Kidney (tissue), 14 donors: ENCODE measurements around the gene AMPD3. TPM values are rescaled to one million over a fixed set of nuclear protein-coding genes. Genes with fewer than 3 reads are reported as not detected.

Experiments
- DNase-seq, 5 donors: peaks; one replicate each; pipeline ENCODE4 v3.0.0-alpha.2; 2013 to 2020
- FAIRE-seq: peaks from 2 replicates; lab custom pipeline; 2012; peaks lifted over from hg19 to GRCh38; lab: Jason Lieb, UNC
- H3K27ac ChIP-seq, 2 donors: one replicate each; pipeline ENCODE4 v1.7.0; 2013; ENCODE audit warnings: low read depth in 2 of 2, low read length in 2 of 2, inconsistent platforms in 1 of 2
- H3K27me3 ChIP-seq: one replicate; pipeline ENCODE4 v1.7.1; 2013; ENCODE audit warnings: low read length, inconsistent platforms; ENCODE audit not compliant: control insufficient read depth, insufficient read depth
- H3K36me3 ChIP-seq, 3 donors: one replicate each; pipeline versions ENCODE4 v1.7.0 to v1.7.1; 2013; ENCODE audit warnings: low read length in 3 of 3, control low read depth in 1 of 3, inconsistent platforms in 1 of 3; ENCODE audit not compliant: insufficient read depth in 3 of 3, control insufficient read depth in 2 of 3
- H3K4me1 ChIP-seq, 3 donors: one replicate each; pipeline versions ENCODE4 v1.7.0 to v1.7.1; 2013; ENCODE audit warnings: low read length in 3 of 3, inconsistent platforms in 1 of 3, low read depth in 1 of 3; ENCODE audit not compliant: control insufficient read depth in 2 of 3, insufficient read depth in 2 of 3
- H3K4me3 ChIP-seq, 3 donors: one replicate each; pipeline versions ENCODE4 v1.7.0 to v1.8.1; 2013; ENCODE audit warnings: low read length in 3 of 3, control low read depth in 1 of 3, inconsistent platforms in 1 of 3
- H3K9ac ChIP-seq, 3 donors: one replicate each; pipeline versions ENCODE4 v1.7.0 to v1.7.1; 2013; ENCODE audit warnings: low read length in 3 of 3, control low read depth in 1 of 3, inconsistent platforms in 1 of 3
- H3K9me3 ChIP-seq, 3 donors: one replicate each; pipeline versions ENCODE4 v1.7.0 to v1.7.1; 2013; ENCODE audit warnings: low read length in 3 of 3, control low read depth in 1 of 3, inconsistent platforms in 1 of 3; ENCODE audit not compliant: control insufficient read depth in 2 of 3, insufficient read depth in 1 of 3
- intact Hi-C: fragments of 100-400 bp; cut with DNase I; formaldehyde crosslinking; loops from one replicate; pipeline ENCODE4 v1.11.1; 2022
- polyA plus RNA-seq: library from polyadenylated mRNA; stranded (reverse); fragments of 350-450 nt; fragmentation: Illumina TruSeq; extraction: RNeasy Lipid Tissue Mini Kit (QIAGEN cat#74804); gene quantifications from one replicate; pipeline ENCODE4 v1.2.3, GENCODE V29; 2014; ENCODE audit warnings: low read depth, low replicate concordance; ENCODE audit not compliant: insufficient read depth
- total RNA-seq: library from RNA; stranded (reverse); fragmentation: NEBNext Ultra II Directional; extraction: Animal tissue kit (Norgen Biotek cat#: 25700); gene quantifications from one replicate; pipeline ENCODE4 v1.2.1, GENCODE V29; 2021
- TF ChIP-seq, protein P1 (sequence below): IDR thresholded peaks from 3 replicates; pipeline ENCODE4 v1.5.1; 2012; ENCODE audit warnings: mild to moderate bottlenecking, moderate library complexity, borderline replicate concordance; ENCODE audit not compliant: insufficient read depth; ENCODE audit errors: extremely low read depth
- donor health status: control.
- donor health status: control.
- donor health status: control.
- donor health status: control.
- donor health status: control.
- donor health status: DM: yes; HTN: yes; CAD: no.
- donor health status: Normal renal cell carcinoma (clear cell type).

AMPD3 gene
- total and polyA plus RNA-seq, 2 donors from 2014 or later = 8.4 to 16.5 TPM

GRCh38 chr11:10522921-10523320, 67.9 kb downstream of the AMPD3 start:
- no peak for FAIRE-seq

DNA sequence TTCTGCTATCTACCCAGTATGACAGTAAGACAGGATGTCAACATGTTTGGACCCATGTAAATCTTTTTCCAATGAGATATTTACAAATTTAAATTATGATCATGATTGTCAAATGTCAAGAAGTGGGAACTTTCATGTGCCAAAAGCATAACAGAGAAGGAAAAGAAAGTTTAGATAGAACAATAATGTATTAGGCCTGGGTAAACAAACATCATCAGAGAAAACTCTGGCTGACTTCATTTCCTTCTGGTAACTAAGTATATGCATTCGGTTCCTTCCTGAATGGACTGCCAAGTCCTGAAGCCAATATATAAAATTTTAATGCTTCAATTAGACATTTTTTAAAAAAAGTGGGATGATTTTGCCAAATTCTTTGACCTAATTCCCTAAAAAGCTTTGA, 69.4 kb downstream of the AMPD3 start:
- peak in 1 of 5 donors; percentile 63 for DNase-seq
- H3K4me1 ChIP-seq = no peaks in the 10 kb centered on the region
- no peak overlapping the region for H3K9ac ChIP-seq
- FAIRE-seq = no peak
- no peaks in the 10 kb centered on the region for H3K27me3 ChIP-seq
- no peak overlapping the region for H3K4me3 ChIP-seq
- peaks cover 7 to 34% (median 9%) of the 10 kb centered on the region in 3 donors for H3K36me3 ChIP-seq
- intact Hi-C loops = no loop called here
- H3K27ac ChIP-seq = no peak overlapping the region
- H3K9me3 ChIP-seq = no peaks in the 10 kb centered on the region
- TF ChIP-seq, protein P1, sequence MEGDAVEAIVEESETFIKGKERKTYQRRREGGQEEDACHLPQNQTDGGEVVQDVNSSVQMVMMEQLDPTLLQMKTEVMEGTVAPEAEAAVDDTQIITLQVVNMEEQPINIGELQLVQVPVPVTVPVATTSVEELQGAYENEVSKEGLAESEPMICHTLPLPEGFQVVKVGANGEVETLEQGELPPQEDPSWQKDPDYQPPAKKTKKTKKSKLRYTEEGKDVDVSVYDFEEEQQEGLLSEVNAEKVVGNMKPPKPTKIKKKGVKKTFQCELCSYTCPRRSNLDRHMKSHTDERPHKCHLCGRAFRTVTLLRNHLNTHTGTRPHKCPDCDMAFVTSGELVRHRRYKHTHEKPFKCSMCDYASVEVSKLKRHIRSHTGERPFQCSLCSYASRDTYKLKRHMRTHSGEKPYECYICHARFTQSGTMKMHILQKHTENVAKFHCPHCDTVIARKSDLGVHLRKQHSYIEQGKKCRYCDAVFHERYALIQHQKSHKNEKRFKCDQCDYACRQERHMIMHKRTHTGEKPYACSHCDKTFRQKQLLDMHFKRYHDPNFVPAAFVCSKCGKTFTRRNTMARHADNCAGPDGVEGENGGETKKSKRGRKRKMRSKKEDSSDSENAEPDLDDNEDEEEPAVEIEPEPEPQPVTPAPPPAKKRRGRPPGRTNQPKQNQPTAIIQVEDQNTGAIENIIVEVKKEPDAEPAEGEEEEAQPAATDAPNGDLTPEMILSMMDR = no peak

More at GRCh38 chr11:10522921-10523320, 67.9 kb downstream of the AMPD3 start:
- TF ChIP-seq, protein P1 = no peak
- no peaks in the 10 kb centered on the region for H3K27me3 ChIP-seq
- no peak overlapping the region for H3K27ac ChIP-seq
- no peak overlapping the region for H3K9ac ChIP-seq
- intact Hi-C loops = no loop called here
- H3K4me3 ChIP-seq = no peak overlapping the region
- peaks cover 2 to 26% (median 4%) of the 10 kb centered on the region in 3 donors for H3K36me3 ChIP-seq
- H3K4me1 ChIP-seq = no peaks in the 10 kb centered on the region
- no peaks in the 10 kb centered on the region for H3K9me3 ChIP-seq
- no peak for DNase-seq

- TF ChIP-seq, protein P1 = no peak
- H3K4me3 ChIP-seq = no peak overlapping the region
- FAIRE-seq (no peak), DNase-seq (no peak)
- intact Hi-C loops = no loop called here
- H3K36me3 ChIP-seq = peaks cover 5 to 33% (median 9%) of the 10 kb centered on the region in 3 donors
- H3K9ac ChIP-seq = no peak overlapping the region
- H3K4me1 ChIP-seq = no peaks in the 10 kb centered on the region
- no peak overlapping the region for H3K27ac ChIP-seq
- no peaks in the 10 kb centered on the region for H3K9me3 ChIP-seq
- H3K27me3 ChIP-seq = no peaks in the 10 kb centered on the region
Observed at GRCh38 chr11:10526974-10527918, 72.2 kb downstream of the AMPD3 start.
